ENCODE measurements around the gene CPN2. TPM values are rescaled to one million over a fixed set of nuclear protein-coding genes. Genes with fewer than 3 reads are reported as not detected.

CPN2 gene
- total and polyA plus RNA-seq, 2 donors (not counting 3 experiments of a cell fraction or from before 2014, with no cell fraction given): not detected

DNA sequence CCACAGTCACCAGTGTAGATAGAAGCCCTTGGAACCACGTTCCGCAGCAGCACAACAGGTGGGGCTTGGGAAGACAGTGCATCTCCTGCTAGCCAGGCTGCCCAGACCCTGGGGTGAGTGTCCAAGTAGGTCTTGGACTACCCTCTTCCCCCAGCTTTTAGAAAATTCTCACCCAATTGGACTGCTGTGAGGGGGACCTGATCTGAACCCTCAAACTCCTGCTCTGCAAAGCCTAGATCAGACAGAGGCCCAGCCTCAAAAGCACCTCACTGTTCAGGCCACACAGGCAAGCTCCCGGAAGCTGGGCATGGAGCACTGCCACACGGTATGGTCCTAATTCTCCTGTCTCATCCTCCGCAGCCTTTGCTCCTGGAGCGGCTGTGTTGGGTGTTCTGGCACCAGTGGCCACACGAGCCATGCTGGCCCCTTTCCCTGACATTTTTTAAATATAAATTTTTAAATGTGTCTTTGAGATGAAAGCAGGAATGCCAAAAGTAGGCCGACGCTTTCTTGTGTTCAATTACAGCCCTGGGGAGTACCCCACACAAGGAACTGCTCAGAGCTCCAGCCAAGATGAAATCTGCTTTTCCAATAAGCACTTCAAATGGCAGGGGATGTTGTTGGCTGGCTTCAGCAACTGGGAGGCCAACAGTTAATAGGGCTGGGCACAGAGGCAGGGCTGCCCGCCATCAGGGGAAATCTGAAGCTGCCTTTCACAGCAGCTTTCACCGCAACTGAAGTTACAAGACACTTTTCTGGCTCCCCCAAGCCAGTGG lies 40.9 kb downstream of the CPN2 start:
- no peaks in the 10 kb centered on the region for H3K36me3 ChIP-seq (ENCODE audit: control insufficient read depth in 2 of 2, extremely low read depth in 1 of 2, insufficient read depth in 2 of 2, low read length in 2 of 2)
- no peak overlapping the region for H3K4me2 ChIP-seq (ENCODE audit: insufficient read depth, low read length)
- FAIRE-seq: no peak
- DNase-seq (ENCODE audit: low read depth, low spot score): no peak
- H3K4me3 ChIP-seq (replicated peaks in 1 of 3; ENCODE audit: insufficient read depth in 1 of 3, low read depth in 1 of 3, low read length in 3 of 3): no peak overlapping the region
- TF ChIP-seq, protein P1, sequence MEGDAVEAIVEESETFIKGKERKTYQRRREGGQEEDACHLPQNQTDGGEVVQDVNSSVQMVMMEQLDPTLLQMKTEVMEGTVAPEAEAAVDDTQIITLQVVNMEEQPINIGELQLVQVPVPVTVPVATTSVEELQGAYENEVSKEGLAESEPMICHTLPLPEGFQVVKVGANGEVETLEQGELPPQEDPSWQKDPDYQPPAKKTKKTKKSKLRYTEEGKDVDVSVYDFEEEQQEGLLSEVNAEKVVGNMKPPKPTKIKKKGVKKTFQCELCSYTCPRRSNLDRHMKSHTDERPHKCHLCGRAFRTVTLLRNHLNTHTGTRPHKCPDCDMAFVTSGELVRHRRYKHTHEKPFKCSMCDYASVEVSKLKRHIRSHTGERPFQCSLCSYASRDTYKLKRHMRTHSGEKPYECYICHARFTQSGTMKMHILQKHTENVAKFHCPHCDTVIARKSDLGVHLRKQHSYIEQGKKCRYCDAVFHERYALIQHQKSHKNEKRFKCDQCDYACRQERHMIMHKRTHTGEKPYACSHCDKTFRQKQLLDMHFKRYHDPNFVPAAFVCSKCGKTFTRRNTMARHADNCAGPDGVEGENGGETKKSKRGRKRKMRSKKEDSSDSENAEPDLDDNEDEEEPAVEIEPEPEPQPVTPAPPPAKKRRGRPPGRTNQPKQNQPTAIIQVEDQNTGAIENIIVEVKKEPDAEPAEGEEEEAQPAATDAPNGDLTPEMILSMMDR (IDR thresholded peaks at IDR 0.05; ENCODE audit: extremely low read depth in 1 of 2, insufficient read depth in 1 of 2, low read depth in 1 of 2, low read length in 2 of 2): no peak
- no peak for TF ChIP-seq POLR2A (IDR thresholded peaks at IDR 0.05; ENCODE audit: low read depth, low read length)
- no peak for TF ChIP-seq MYC (IDR thresholded peaks at IDR 0.05; ENCODE audit: low read depth, low read length)
- no peak for TF ChIP-seq GATA2 (IDR thresholded peaks at IDR 0.05; ENCODE audit: insufficient read depth, insufficient read length, low read depth, low read length)
- no peak for TF ChIP-seq MAX (IDR thresholded peaks at IDR 0.05; ENCODE audit: insufficient read depth, insufficient read length)
- no peak for TF ChIP-seq EZH2 (IDR thresholded peaks at IDR 0.05; ENCODE audit: borderline replicate concordance, low read depth, low read length, severe bottlenecking)
- no peak for TF ChIP-seq JUN (IDR thresholded peaks at IDR 0.05; ENCODE audit: borderline replicate concordance, insufficient read depth, insufficient read length, low read depth)
- TF ChIP-seq FOS (IDR thresholded peaks at IDR 0.05; ENCODE audit: borderline replicate concordance, insufficient read depth, low read length): no peak
- no peaks in the 10 kb centered on the region for H3K79me2 ChIP-seq (ENCODE audit: control insufficient read depth, insufficient read depth, low read length)
- H4K20me1 ChIP-seq (replicated peaks; ENCODE audit: control insufficient read depth, extremely low read depth, insufficient read depth, low read length): no peaks in the 10 kb centered on the region
- BruUV-seq (replicated peaks): no TSS peak
- H2AFZ ChIP-seq (ENCODE audit: low read depth, low read length): no peak overlapping the region
- no peaks in the 10 kb centered on the region for H3K9me1 ChIP-seq (replicated peaks; ENCODE audit: control insufficient read depth, extremely low read depth, insufficient read depth, low read length)
- peaks cover 19% of the 10 kb centered on the region for H3K4me1 ChIP-seq (ENCODE audit: control insufficient read depth, extremely low read depth, insufficient read depth, low read length)
- ChIA-PET CTCF (interaction anchor here (0.7 to 4.4 kb wide), 7 partner anchors 12 to 529 kb away, joined by 3 to 25 read pairs (median 3); no protein-coding TSS in a partner anchor), POLR2A (no interaction called here)
- intact Hi-C loops (cut with micrococcal nuclease): no loop called here
- H3K9ac ChIP-seq (replicated peaks; ENCODE audit: extremely low read depth, insufficient read depth, low read length): no peak overlapping the region
- no peaks in the 10 kb centered on the region for H3K27me3 ChIP-seq (ENCODE audit: control insufficient read depth in 2 of 2, insufficient read depth in 2 of 2, low read length in 2 of 2)
- H3K27ac ChIP-seq (ENCODE audit: insufficient read depth, low read depth, low read length): no peak overlapping the region
- H3K9me3 ChIP-seq (replicated peaks; ENCODE audit: control insufficient read depth, insufficient read depth, low read length): no peaks in the 10 kb centered on the region
- dilution Hi-C loops (cut with MboI; ENCODE audit: extremely low pct_ligation_motif_present, low sequenced_read_pairs): loop anchor here (25.0 kb wide), 1 partner anchor 548 kb away; no protein-coding TSS in a partner anchor

All from endothelial cell of umbilical vein (primary cell).